Nephron progenitor cell (in vitro differentiated cells): ENCODE results near the gene ADAM29.
"Not testable (repeated sequence)": the region's sequence is repeated elsewhere in the genome, so short reads cannot be mapped to it uniquely, and the experiment has no call there.

ENCODE experiments used
- DNase-seq: peaks from one replicate; pipeline ENCODE4 v3.0.0; 2021
- H3K27ac Mint-ChIP-seq: 2 replicates; pipeline ENCODE4 v1.8.0; 2021; ENCODE audit warnings: mild to moderate bottlenecking, moderate library complexity, mixed read lengths
- H3K27me3 Mint-ChIP-seq: 2 replicates; pipeline ENCODE4 v1.8.0; 2021; ENCODE audit warnings: mild to moderate bottlenecking, low read depth, mixed read lengths; ENCODE audit not compliant: poor library complexity
- H3K36me3 Mint-ChIP-seq: 2 replicates; pipeline ENCODE4 v1.8.0; 2021; ENCODE audit warnings: low read depth, mixed read lengths
- H3K4me1 Mint-ChIP-seq: 2 replicates; pipeline ENCODE4 v1.8.0; 2021; ENCODE audit warnings: mixed read lengths
- H3K4me3 Mint-ChIP-seq: 2 replicates; pipeline ENCODE4 v1.8.0; 2021; ENCODE audit warnings: mild to moderate bottlenecking, moderate library complexity, mixed read lengths
- H3K9me3 Mint-ChIP-seq: 2 replicates; pipeline ENCODE4 v1.8.0; 2021; ENCODE audit warnings: mild to moderate bottlenecking, moderate library complexity, mixed read lengths
- TF ChIP-seq, protein P1 (sequence below): fragments of 200-600 bp; sonication (generic); IDR thresholded peaks from 2 replicates; pipeline ENCODE4 v1.5.0; 2021; ENCODE audit warnings: antibody characterized with exemption

ADAM29 gene

DNA sequence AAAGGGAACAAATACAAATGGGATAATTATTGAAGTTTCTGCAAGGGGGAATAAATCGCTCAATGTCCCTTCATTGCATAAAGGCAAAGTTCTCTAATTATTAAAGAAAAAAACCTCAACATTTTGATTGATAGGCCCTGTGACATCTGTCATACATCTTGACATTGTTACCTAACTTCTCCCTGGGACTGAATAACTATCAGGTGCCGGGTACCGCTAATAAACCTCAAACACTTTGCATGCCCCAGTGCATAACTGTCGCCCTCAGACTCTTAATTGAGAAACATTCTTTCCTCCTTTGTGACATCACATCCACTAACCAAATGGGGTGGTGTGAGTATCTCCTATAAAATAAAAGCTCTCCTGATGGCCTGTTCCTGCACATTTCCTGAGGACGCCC, at the start of gene ADAM29:
TSS of gene ADAM29 (plus strand) at position 301 of the 400 bp plus-strand sequence. CDS start 57,168 bp downstream, outside the sequence.
- TF ChIP-seq, protein P1, sequence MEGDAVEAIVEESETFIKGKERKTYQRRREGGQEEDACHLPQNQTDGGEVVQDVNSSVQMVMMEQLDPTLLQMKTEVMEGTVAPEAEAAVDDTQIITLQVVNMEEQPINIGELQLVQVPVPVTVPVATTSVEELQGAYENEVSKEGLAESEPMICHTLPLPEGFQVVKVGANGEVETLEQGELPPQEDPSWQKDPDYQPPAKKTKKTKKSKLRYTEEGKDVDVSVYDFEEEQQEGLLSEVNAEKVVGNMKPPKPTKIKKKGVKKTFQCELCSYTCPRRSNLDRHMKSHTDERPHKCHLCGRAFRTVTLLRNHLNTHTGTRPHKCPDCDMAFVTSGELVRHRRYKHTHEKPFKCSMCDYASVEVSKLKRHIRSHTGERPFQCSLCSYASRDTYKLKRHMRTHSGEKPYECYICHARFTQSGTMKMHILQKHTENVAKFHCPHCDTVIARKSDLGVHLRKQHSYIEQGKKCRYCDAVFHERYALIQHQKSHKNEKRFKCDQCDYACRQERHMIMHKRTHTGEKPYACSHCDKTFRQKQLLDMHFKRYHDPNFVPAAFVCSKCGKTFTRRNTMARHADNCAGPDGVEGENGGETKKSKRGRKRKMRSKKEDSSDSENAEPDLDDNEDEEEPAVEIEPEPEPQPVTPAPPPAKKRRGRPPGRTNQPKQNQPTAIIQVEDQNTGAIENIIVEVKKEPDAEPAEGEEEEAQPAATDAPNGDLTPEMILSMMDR, result no peak
- H3K36me3 Mint-ChIP-seq, result no peaks in the 10 kb centered on the region
- no peaks in the 10 kb centered on the region for H3K4me1 Mint-ChIP-seq
- no peaks in the 10 kb centered on the region for H3K9me3 Mint-ChIP-seq
- H3K27me3 Mint-ChIP-seq, result no peaks in the 10 kb centered on the region
- H3K4me3 Mint-ChIP-seq, result no peak within 1 kb of the TSS
- DNase-seq, result no peak
- H3K27ac Mint-ChIP-seq, result no peak within 1 kb of the TSS

DNA sequence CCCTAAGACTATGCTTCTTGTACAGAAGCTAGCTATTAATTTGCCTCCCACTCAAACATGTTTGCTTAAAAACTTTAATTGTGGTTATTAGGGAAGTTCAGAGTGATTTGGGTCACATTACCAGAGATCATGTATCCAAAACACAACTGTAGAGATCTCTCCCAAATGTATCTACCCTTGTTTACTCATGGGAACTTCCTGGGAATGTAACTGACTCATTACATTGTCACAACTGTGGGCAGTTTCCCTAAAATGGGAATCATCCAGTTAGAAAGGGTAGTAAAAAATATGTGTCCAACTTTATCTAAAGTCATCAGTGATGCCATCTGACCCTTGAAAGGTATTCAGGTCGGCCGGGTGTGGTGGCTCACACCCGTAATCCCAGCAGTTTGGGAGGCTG, 48.8 kb upstream of the ADAM29 start:
- H3K4me1 Mint-ChIP-seq, result no peaks in the 10 kb centered on the region
- H3K36me3 Mint-ChIP-seq, result no peaks in the 10 kb centered on the region
- TF ChIP-seq, protein P1, result no peak
- no peaks in the 10 kb centered on the region for H3K9me3 Mint-ChIP-seq
- H3K27me3 Mint-ChIP-seq, result no peaks in the 10 kb centered on the region
- no peak overlapping the region for H3K27ac Mint-ChIP-seq
- no peak overlapping the region for H3K4me3 Mint-ChIP-seq
- DNase-seq, result no peak

DNA sequence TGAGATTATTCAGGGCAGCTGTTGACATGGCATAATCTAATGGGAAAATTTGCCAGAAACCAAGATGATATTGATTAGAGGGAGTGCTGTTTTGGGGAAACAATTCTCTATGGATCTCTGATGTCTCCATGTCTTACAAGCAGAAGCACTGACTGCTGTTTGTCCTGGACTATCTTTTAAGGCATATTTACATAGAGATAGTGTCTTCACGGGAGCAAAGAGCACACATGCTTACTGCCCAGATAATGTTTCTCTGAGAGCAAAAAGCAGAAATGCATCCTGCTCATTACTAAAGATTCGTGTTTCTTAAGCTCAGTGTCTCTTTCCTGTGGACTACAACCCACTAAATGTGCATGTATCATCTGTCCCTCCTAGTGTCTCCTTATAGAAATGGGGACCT, 47.8 kb upstream of the ADAM29 start:
- Mint-ChIP-seq H3K27me3 (no peaks in the 10 kb centered on the region), H3K4me3 (no peak overlapping the region), H3K27ac (no peak overlapping the region), H3K9me3 (no peaks in the 10 kb centered on the region), H3K4me1 (no peaks in the 10 kb centered on the region), H3K36me3 (no peaks in the 10 kb centered on the region)
- DNase-seq, result no peak
- TF ChIP-seq, protein P1, result no peak

DNA sequence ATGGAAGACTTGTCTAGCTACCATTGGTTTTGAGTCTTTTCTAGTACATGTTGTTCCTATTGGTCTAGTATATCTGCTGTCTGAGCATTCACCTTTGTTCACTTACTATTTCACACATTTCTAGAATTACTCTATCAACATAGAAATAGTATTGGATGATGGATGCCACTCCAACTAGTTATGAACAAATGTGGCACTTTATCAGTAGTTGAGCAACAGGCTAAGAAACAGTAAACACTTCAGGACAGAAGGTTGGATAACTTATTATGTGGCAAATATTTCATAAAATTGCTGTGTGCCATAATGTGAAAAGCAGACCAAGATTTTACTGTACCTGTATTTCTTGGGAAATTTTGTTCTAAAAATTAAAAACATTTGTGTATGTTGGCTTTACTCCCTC, 46.8 kb upstream of the ADAM29 start:
- H3K27ac Mint-ChIP-seq, result no peak overlapping the region
- no peaks in the 10 kb centered on the region for H3K4me1 Mint-ChIP-seq

DNA sequence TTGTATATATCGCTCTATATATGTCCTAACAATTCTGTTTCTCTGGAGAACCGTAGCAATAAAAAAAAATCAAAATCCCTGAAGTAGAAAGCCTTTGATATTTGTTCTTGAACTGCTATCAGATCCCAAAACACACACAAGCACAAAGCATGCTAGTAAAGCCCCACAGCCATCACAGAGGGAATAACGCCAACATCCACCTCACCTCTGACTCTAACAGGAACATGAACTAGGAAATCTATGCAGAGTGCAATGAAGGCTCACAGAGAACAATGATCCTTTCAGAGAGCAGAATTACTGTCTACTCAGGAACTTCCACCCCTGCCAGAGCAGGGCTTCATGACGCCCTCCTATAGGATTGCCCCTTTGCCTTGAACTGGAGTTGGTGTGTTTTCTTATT, 45.0 kb upstream of the ADAM29 start:
- not testable (repeated sequence) for H3K27ac Mint-ChIP-seq, H3K27me3 Mint-ChIP-seq, H3K36me3 Mint-ChIP-seq, DNase-seq, H3K4me3 Mint-ChIP-seq, H3K4me1 Mint-ChIP-seq, H3K9me3 Mint-ChIP-seq

More for the DNA sequence above, 46.8 kb upstream of the ADAM29 start:
- no peak overlapping the region for H3K4me3 Mint-ChIP-seq
- H3K27me3 Mint-ChIP-seq, result peaks cover 5% of the 10 kb centered on the region
- TF ChIP-seq, protein P1, result no peak
- H3K9me3 Mint-ChIP-seq, result no peaks in the 10 kb centered on the region
- DNase-seq, result no peak
- H3K36me3 Mint-ChIP-seq, result no peaks in the 10 kb centered on the region

DNA sequence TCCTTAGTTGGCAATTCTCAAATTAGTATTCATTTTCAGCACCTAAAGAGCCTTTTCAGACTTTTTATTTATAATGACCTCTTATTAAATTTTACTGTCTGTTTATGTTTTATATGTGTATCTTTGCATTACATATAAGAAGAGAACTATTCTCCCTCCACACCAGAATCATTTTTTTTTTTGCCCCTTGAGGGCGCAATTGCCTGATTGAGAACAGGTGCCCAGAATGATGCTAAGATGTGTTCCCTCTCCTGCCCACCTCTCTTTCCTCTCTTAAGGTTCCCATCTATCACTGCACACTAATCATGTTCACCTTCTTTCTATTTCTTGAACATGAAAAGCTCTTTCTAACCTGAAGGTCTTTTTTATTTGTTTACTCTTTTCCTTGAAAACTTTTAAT, 44.2 kb upstream of the ADAM29 start:
- Mint-ChIP-seq H3K27ac (no peak overlapping the region), H3K27me3 (peaks cover 5% of the 10 kb centered on the region), H3K9me3 (no peaks in the 10 kb centered on the region), H3K4me1 (no peaks in the 10 kb centered on the region), H3K36me3 (no peaks in the 10 kb centered on the region), H3K4me3 (no peak overlapping the region)
- TF ChIP-seq, protein P1, result no peak
- DNase-seq, result no peak
